ENCODE measurements around the gene SLC39A11. TPM values are rescaled to one million over a fixed set of nuclear protein-coding genes. Genes with fewer than 3 reads are reported as not detected.

SLC39A11 gene
- polyA plus RNA-seq, 1 of the 3 experiments (the other 2 are of a cell fraction), result 23.5 TPM

GRCh38 chr17:72719578-72720493 is 372.7 kb downstream of the SLC39A11 start (continued):
- TF ChIP-seq, protein P1, sequence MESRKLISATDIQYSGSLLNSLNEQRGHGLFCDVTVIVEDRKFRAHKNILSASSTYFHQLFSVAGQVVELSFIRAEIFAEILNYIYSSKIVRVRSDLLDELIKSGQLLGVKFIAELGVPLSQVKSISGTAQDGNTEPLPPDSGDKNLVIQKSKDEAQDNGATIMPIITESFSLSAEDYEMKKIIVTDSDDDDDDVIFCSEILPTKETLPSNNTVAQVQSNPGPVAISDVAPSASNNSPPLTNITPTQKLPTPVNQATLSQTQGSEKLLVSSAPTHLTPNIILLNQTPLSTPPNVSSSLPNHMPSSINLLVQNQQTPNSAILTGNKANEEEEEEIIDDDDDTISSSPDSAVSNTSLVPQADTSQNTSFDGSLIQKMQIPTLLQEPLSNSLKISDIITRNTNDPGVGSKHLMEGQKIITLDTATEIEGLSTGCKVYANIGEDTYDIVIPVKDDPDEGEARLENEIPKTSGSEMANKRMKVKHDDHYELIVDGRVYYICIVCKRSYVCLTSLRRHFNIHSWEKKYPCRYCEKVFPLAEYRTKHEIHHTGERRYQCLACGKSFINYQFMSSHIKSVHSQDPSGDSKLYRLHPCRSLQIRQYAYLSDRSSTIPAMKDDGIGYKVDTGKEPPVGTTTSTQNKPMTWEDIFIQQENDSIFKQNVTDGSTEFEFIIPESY (IDR thresholded peaks at IDR 0.05; ENCODE audit: borderline replicate concordance, low read depth), result no peak
- TF ChIP-seq NFIC (IDR thresholded peaks at IDR 0.05; ENCODE audit: borderline replicate concordance), result no peak
- TF ChIP-seq NRF1 (IDR thresholded peaks at IDR 0.05; ENCODE audit: low read depth, low read length), result no peak
- TF ChIP-seq, protein P2, sequence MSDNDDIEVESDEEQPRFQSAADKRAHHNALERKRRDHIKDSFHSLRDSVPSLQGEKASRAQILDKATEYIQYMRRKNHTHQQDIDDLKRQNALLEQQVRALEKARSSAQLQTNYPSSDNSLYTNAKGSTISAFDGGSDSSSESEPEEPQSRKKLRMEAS (IDR thresholded peaks at IDR 0.05; ENCODE audit: low read depth), result no peak
- no peak for TF ChIP-seq USF2 (IDR thresholded peaks at IDR 0.05; ENCODE audit: borderline replicate concordance, low read depth, low read length)
- TF ChIP-seq EZH2phosphoT487 (IDR thresholded peaks at IDR 0.05; ENCODE audit: borderline replicate concordance, low read depth), result no peak

DNA sequence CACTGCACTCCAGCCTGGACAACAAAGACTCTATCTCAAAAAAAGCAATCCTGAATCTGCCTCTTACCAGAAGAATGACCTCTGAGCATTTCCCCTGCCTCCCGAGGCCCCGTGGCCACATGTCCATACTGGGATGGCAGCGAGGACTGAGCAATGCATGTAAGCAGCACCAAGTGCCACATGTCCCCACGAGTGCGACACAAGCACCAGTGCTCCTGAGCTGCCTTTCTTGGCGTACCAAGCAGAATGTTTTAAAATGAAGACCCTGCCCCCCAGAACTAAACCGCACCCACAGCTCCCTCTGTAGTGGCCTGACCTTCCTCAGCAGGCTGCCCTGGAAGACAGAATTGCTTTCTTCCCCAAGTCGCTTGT is 373.3 kb downstream of the SLC39A11 start:
- CTCF ChIA-PET, result interaction anchor here (2.3 to 7.7 kb wide), 4 partner anchors 9 to 472 kb away, joined by 11 to 104 read pairs (median 37); no protein-coding TSS in a partner anchor
- no peak for DNase-seq
- no peaks in the 10 kb centered on the region for H3K9me2 ChIP-seq
- H3K4me1 ChIP-seq (ENCODE audit: control insufficient read depth in 1 of 2, insufficient read depth in 2 of 2, low read depth in 1 of 2, low read length in 1 of 2), result peaks cover 5 to 10% of the 10 kb centered on the region in 2 experiments; a peak in 3 of 4 replicates
- peaks cover 11% of the 10 kb centered on the region for H3F3A ChIP-seq (replicated peaks; ENCODE audit: insufficient read depth)
- H2AFZ ChIP-seq (ENCODE audit: low read depth), result no peak overlapping the region
- no peak overlapping the region for H3K4me2 ChIP-seq
- no peaks in the 10 kb centered on the region for H3K36me3 ChIP-seq (replicated peaks in 1 of 2; ENCODE audit: control insufficient read depth in 1 of 2, insufficient read depth in 2 of 2, low read length in 1 of 2)
- POLR2A ChIA-PET, result interaction anchor here (0.8 kb wide), 1 partner anchor 21 kb away, joined by 3 read pairs; no protein-coding TSS in a partner anchor
- H4K20me1 ChIP-seq (ENCODE audit: insufficient read depth), result no peaks in the 10 kb centered on the region
- H3K4me3 ChIP-seq (ENCODE audit: low read depth in 2 of 2, low read length in 1 of 2), result no peak overlapping the region
- WGBS (ENCODE audit: low lambda C conversion rate), result 96% methylated on average over 8 of the region's 8 CpGs
- H3K79me2 ChIP-seq (ENCODE audit: insufficient read depth), result no peaks in the 10 kb centered on the region
- H3K27ac ChIP-seq (ENCODE audit: low read depth in 2 of 2, low read length in 1 of 2), result no peak overlapping the region
- no peak overlapping the region for H3K9ac ChIP-seq
- no peaks in the 10 kb centered on the region for H3K9me3 ChIP-seq
- no peaks in the 10 kb centered on the region for H3K27me3 ChIP-seq (ENCODE audit: insufficient read depth)
- TF ChIP-seq, protein P3, sequence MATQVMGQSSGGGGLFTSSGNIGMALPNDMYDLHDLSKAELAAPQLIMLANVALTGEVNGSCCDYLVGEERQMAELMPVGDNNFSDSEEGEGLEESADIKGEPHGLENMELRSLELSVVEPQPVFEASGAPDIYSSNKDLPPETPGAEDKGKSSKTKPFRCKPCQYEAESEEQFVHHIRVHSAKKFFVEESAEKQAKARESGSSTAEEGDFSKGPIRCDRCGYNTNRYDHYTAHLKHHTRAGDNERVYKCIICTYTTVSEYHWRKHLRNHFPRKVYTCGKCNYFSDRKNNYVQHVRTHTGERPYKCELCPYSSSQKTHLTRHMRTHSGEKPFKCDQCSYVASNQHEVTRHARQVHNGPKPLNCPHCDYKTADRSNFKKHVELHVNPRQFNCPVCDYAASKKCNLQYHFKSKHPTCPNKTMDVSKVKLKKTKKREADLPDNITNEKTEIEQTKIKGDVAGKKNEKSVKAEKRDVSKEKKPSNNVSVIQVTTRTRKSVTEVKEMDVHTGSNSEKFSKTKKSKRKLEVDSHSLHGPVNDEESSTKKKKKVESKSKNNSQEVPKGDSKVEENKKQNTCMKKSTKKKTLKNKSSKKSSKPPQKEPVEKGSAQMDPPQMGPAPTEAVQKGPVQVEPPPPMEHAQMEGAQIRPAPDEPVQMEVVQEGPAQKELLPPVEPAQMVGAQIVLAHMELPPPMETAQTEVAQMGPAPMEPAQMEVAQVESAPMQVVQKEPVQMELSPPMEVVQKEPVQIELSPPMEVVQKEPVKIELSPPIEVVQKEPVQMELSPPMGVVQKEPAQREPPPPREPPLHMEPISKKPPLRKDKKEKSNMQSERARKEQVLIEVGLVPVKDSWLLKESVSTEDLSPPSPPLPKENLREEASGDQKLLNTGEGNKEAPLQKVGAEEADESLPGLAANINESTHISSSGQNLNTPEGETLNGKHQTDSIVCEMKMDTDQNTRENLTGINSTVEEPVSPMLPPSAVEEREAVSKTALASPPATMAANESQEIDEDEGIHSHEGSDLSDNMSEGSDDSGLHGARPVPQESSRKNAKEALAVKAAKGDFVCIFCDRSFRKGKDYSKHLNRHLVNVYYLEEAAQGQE (IDR thresholded peaks at IDR 0.05; ENCODE audit: low read depth, low read length), result no peak
- TF ChIP-seq IRF3 (IDR thresholded peaks at IDR 0.05; ENCODE audit: low read depth, low read length) (no peak), YY1 (IDR thresholded peaks at IDR 0.05; ENCODE audit: low read depth) (no peak), FOXJ3 (CRISPR knock-in tag; IDR thresholded peaks at IDR 0.05) (no peak), TEAD4 (IDR thresholded peaks at IDR 0.05; ENCODE audit: borderline replicate concordance, insufficient read depth) (no peak), USF1 (IDR thresholded peaks at IDR 0.05; ENCODE audit: borderline replicate concordance, low read depth) (no peak)
